Activated B cell treated with CpG ODN at 0.5 μM for 24 hours (primary cell): ENCODE measurements around the gene MYO9B. TPM values are rescaled to one million over a fixed set of nuclear protein-coding genes. Genes with fewer than 3 reads are reported as not detected.
A peak's percentile ranks its signal among the peaks of the same experiment; 100 is the strongest.
"Not testable (repeated sequence)": the region's sequence is repeated elsewhere in the genome, so short reads cannot be mapped to it uniquely, and the experiment has no call there.

Source experiments
- ATAC-seq: fragments of 200-7000 bp; cut with Tn5 transposase; one replicate; pipeline ENCODE4 v1.10.0; 2021; ENCODE audit warnings: low read depth, mild to moderate bottlenecking, moderate library complexity
- CTCF ChIA-PET: fragments of 350-600 bp; sonication (Branson Sonifier 250); formaldehyde crosslinking; loops from one replicate; lab custom pipeline; 2021; ENCODE audit warnings: antibody characterized with exemption; lab: Charles Lee
- POLR2A ChIA-PET: fragments of 350-600 bp; sonication (Branson Sonifier 250); formaldehyde crosslinking; loops from one replicate; lab custom pipeline; 2021; ENCODE audit warnings: antibody characterized with exemption; lab: Charles Lee
- DNase-seq: peaks from one replicate; pipeline ENCODE4 v3.0.0; 2022
- H3K27ac Mint-ChIP-seq: one replicate; pipeline ENCODE4 v1.8.0; 2020; ENCODE audit warnings: mixed read lengths
- H3K27me3 Mint-ChIP-seq: one replicate; pipeline ENCODE4 v1.8.0; 2021; ENCODE audit warnings: mixed read lengths
- H3K36me3 Mint-ChIP-seq: one replicate; pipeline ENCODE4 v1.8.0; 2021; ENCODE audit warnings: low read depth, mixed read lengths
- H3K4me1 Mint-ChIP-seq: one replicate; pipeline ENCODE4 v1.8.0; 2021; ENCODE audit warnings: mixed read lengths
- H3K4me3 Mint-ChIP-seq: one replicate; pipeline ENCODE4 v1.8.0; 2020; ENCODE audit warnings: mild to moderate bottlenecking, mixed read lengths
- H3K9me3 Mint-ChIP-seq: one replicate; pipeline ENCODE4 v1.8.0; 2020; ENCODE audit warnings: mixed read lengths
- intact Hi-C: fragments of 100-400 bp; cut with micrococcal nuclease; formaldehyde crosslinking; loops from one replicate; pipeline ENCODE4 v1.15.1; 2024
- total RNA-seq: library from RNA; stranded (reverse); gene quantifications from 2 replicates; pipeline ENCODE4 v1.2.3, GENCODE V29; 2022
- TF ChIP-seq, protein P1 (sequence below): fragments of 200-600 bp; IDR thresholded peaks from one replicate; pipeline ENCODE4 v1.8.0; 2022; ENCODE audit warnings: antibody characterized with exemption, mild to moderate bottlenecking

MYO9B gene
- total RNA-seq, 1 donor from 2014 or later: 239 TPM

DNA sequence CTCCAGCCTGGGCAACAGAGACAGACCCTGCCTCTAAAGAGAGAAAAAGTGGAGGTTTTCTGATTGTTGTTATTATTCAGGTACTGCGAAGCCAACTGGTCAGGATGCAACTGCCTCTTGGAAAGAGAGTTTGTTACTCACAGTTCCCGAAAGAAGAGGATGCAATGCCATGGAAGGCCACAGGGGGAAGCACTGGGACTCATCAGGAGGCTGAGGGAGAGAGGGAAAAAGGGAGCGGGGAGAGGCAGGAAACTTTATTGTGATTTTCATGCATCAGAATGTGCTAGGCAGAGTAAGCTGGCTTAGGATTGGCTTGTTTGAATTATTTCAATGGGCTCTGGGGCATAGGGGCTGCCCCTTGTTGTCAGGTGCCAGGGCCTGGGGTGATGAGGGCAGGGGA, 27.6 kb downstream of the MYO9B start:
- no peak for ATAC-seq
- H3K27ac Mint-ChIP-seq: peak overlapping the region; percentile 53
- ChIA-PET POLR2A (interaction anchor here (0.7 to 1.1 kb wide), 3 partner anchors 23 to 1311 kb away, joined by 3 to 6 read pairs (median 4); no protein-coding TSS in a partner anchor), CTCF (interaction anchor here (0.6 kb wide), 1 partner anchor 8 kb away, joined by 3 read pairs; no protein-coding TSS in a partner anchor)
- no peaks in the 10 kb centered on the region for H3K27me3 Mint-ChIP-seq
- peak overlapping the region; percentile 19 for H3K4me3 Mint-ChIP-seq
- DNase-seq: no peak
- H3K4me1 Mint-ChIP-seq: peaks cover 79% of the 10 kb centered on the region
- intact Hi-C loops: no loop called here
- no peaks in the 10 kb centered on the region for H3K9me3 Mint-ChIP-seq
- H3K36me3 Mint-ChIP-seq: peaks cover 65% of the 10 kb centered on the region
- TF ChIP-seq, protein P1, sequence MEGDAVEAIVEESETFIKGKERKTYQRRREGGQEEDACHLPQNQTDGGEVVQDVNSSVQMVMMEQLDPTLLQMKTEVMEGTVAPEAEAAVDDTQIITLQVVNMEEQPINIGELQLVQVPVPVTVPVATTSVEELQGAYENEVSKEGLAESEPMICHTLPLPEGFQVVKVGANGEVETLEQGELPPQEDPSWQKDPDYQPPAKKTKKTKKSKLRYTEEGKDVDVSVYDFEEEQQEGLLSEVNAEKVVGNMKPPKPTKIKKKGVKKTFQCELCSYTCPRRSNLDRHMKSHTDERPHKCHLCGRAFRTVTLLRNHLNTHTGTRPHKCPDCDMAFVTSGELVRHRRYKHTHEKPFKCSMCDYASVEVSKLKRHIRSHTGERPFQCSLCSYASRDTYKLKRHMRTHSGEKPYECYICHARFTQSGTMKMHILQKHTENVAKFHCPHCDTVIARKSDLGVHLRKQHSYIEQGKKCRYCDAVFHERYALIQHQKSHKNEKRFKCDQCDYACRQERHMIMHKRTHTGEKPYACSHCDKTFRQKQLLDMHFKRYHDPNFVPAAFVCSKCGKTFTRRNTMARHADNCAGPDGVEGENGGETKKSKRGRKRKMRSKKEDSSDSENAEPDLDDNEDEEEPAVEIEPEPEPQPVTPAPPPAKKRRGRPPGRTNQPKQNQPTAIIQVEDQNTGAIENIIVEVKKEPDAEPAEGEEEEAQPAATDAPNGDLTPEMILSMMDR: no peak

DNA sequence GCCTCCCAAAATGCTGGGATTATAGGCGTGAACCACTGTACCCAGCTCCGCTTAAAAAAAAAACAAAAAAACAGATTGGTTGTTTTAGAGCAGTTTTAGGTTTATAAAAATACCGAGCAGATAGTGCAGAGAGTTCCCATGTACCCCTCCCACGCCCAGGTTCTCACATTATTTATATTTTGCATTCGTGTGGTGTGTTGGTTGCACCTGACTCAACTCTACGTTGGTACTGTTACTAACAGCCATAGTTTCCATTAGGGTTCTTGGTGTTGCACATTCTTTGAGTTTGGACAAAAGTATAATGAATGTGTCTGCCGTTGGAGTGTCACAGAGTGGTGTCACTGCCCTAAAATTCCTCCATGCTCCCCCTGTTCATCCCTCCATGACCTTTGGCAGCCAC, 29.1 kb downstream of the MYO9B start:
- Mint-ChIP-seq H3K4me3 (peak overlapping the region; percentile 64), H3K4me1 (peaks cover 83% of the 10 kb centered on the region), H3K27ac (peak overlapping the region; percentile 84), H3K36me3 (peaks cover 62% of the 10 kb centered on the region), H3K9me3 (no peaks in the 10 kb centered on the region), H3K27me3 (no peaks in the 10 kb centered on the region)
- DNase-seq (no peak), ATAC-seq (no peak)
- ChIA-PET POLR2A (interaction anchor here (0.6 to 6.9 kb wide), 3 partner anchors 20 to 100 kb away, joined by 4 to 53 read pairs (median 4); no protein-coding TSS in a partner anchor), CTCF (interaction anchor here (1.5 kb wide), 1 partner anchor 20 kb away, joined by 4 read pairs; no protein-coding TSS in a partner anchor)
- intact Hi-C loops: loop anchor here (1.0 to 2.0 kb wide), 2 partner anchors 14 to 24 kb away; no protein-coding TSS in a partner anchor
- TF ChIP-seq, protein P1: no peak

DNA sequence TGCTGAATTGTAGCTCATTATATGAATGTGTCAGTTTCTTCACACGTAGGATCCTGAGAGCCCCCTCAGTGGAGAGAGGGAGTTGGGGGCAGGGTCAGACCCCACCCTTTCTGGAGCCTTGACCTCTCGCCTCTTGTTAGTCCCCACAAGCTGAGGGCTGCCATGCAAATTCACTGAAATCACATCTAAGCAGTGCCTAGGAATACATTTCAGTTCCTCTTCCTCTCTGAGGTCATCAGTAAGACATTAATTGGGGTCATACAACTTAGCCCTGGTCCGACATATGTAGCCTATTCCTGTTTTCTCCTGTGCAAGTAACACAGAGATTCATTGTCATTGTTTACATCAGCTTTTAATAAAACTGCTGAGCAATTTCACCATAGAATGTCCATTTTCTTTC, 30.0 kb downstream of the MYO9B start:
- peak; percentile 36 for ATAC-seq
- H3K4me1 Mint-ChIP-seq: peaks cover 88% of the 10 kb centered on the region
- peak overlapping the region; percentile 64 for H3K4me3 Mint-ChIP-seq
- no peak for DNase-seq
- no peaks in the 10 kb centered on the region for H3K9me3 Mint-ChIP-seq
- peaks cover 61% of the 10 kb centered on the region for H3K36me3 Mint-ChIP-seq
- H3K27ac Mint-ChIP-seq: peak overlapping the region; percentile 84
- ChIA-PET POLR2A (interaction anchor here (0.7 to 6.9 kb wide), 6 partner anchors 11 to 29 kb away, joined by 3 to 53 read pairs (median 6); partner anchors contain the start of gene MYO9B), CTCF (interaction anchor here (0.9 to 1.5 kb wide), 2 partner anchors 20 to 31 kb away, joined by 3 to 4 read pairs; no protein-coding TSS in a partner anchor)
- H3K27me3 Mint-ChIP-seq: no peaks in the 10 kb centered on the region
- TF ChIP-seq, protein P1: no peak
- intact Hi-C loops: loop anchor here (1.0 to 2.0 kb wide), 2 partner anchors 15 to 25 kb away; no protein-coding TSS in a partner anchor

DNA sequence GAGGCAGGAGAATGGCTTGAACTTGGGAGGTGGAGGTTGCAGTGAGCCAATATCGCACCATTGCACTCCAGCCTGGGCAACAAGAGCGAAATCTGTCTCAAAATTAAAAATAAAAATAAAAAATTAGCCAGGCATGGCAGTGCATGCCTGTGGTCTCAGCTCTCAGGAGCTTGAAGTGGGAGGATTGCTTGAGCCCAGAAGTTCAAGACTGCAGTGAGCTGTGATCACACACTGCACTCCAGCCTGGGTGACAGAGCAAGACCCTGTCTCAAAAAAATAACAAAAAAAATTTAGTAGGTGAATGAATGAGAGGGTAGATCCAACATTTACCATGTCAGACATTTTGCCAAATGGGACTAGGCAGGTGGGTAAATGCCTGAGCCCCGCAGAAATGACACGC, 31.4 kb downstream of the MYO9B start:
- Mint-ChIP-seq H3K4me1 (peaks cover 93% of the 10 kb centered on the region), H3K4me3 (peak overlapping the region; percentile 15), H3K36me3 (peaks cover 58% of the 10 kb centered on the region), H3K27ac (peak overlapping the region; percentile 84)
- DNase-seq, H3K27me3 Mint-ChIP-seq, intact Hi-C loops, H3K9me3 Mint-ChIP-seq, CTCF ChIA-PET, ATAC-seq: not testable (repeated sequence)
- POLR2A ChIA-PET: interaction anchor here (6.9 kb wide), 1 partner anchor 18 kb away, joined by 53 read pairs; no protein-coding TSS in a partner anchor

DNA sequence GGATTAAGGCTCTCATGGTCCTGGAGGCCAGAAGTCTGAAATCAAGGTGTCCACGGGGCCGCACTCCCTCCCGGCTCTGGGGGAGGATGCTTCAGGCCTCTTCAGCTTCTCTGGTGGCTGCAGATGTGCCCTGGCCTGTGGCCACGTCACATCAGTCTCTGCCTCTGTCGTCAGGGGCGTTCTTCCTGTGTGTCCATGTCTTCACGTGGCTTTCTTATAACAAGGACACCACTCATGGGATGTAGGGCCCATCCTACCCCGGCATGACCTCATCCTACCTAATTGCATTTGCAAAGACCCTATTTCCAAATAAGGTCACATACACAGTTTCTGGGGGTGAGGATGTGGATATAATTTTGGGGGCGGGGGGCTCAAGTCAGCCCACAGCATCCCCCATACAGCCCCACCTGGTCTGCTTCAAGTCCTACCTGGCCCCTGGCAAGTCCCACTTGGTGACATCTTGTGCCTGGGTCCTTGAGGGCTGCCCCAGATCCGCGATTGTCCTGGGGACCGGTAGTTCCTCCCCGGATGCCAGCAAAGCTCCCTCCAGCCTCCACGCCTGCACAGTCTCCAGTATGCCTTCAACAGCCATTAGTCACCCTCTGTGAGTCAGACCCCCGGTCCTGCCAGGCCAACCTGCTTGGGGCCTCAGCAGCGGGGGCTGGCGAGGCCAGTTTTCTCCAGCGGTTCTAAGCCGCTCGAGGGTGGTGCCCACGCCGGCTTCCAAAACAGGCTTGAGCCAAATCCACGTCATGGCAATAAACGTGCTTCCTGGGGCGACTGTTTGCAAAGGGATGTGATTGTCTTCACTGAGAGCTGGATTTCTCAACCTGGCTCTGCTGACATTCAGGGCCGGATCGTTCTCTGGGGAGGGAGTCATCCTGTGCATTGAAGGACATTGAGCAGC, 32.2 kb downstream of the MYO9B start:
- Mint-ChIP-seq H3K4me1 (peaks cover 94% of the 10 kb centered on the region), H3K27ac (peak overlapping the region; percentile 86), H3K27me3 (no peaks in the 10 kb centered on the region), H3K9me3 (no peaks in the 10 kb centered on the region), H3K4me3 (peak overlapping the region; percentile 53), H3K36me3 (peaks cover 53% of the 10 kb centered on the region)
- ChIA-PET POLR2A (interaction anchor here (0.6 to 6.9 kb wide), 5 partner anchors 17 to 100 kb away, joined by 3 to 53 read pairs (median 5); partner anchors contain the start of gene MYO9B), CTCF (no interaction called here)
- ATAC-seq: peak; percentile 23
- TF ChIP-seq, protein P1: no peak
- no peak for DNase-seq
- intact Hi-C loops: no loop called here
